GM19099 (cell line): ENCODE results near the gene RGS3.

Experiments used
- POLR2A ChIP-seq: IDR thresholded peaks from 3 replicates; pipeline ENCODE4 v1.6.1; 2011; ENCODE audit warnings: low read depth; ENCODE audit not compliant: insufficient read length; ENCODE audit errors: extremely low read depth

RGS3 gene

DNA sequence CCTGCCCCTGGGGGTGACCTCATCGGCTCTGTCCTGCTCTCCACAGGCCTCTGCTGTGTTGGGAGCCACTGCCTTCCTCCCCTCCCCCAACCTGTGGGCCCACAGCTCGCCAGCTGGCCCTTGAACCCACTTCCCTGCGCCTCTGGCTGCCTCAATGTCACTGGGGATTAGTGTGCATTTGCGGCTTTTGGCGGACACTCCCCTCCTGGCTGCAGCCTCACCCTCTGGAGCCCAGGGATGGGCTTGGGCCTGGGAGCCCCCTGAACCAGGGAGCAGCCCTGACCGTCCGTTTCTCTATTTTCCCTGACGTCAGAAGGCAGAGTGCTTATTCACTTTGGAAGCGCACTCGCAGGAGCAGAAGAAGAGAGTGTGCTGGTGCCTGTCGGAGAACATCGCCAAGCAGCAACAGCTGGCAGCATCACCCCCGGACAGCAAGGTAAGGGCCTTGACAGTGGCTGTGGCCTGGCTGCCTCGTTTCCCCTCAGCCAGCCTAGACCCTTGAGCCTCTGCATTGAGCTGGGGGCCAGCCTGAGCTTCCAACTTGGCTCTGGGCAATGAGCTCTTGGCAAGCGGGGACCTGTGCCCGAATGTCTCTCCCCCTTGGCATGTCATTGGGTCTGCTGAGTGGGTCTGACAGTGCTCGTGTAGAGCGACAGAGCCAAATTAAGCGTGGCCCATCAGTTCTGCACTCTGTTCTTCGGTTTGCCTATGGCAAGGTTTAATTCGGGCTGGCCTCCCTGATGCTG is 73.1 kb downstream of the RGS3 start:
- TF ChIP-seq POLR2A, result no peak

DNA sequence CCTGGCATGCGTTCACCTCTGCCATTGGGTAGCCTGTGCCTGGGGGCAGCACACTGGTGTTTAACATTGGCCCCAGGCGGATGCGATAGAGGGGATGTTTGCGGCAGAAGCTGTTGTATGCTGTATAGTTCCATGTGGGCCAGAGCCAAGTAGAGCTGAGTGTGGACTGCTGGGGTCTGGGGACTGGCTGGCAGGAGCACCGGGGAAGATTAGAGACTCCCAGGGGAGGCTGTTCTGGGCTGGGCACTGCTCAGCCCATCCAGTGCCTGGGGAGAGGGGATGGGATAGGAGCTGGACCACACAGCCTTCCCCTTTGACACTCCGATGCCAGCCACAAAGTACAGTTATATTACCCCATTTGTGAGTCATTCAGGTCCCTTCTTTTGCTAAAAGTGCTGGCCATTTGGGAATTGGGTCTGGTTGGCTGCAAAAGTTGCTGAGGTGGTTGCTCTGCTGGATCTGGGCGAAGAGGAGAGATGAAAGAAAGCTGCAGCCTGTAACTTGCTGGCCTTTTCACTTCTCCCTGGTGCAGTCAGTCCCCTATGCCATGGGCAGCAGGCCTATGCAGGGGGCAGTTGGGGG is 73.8 kb downstream of the RGS3 start:
- TF ChIP-seq POLR2A, result no peak

- no peak for TF ChIP-seq POLR2A
Observed at GRCh38 chr9:113538131-113538530, 74.6 kb downstream of the RGS3 start.

DNA sequence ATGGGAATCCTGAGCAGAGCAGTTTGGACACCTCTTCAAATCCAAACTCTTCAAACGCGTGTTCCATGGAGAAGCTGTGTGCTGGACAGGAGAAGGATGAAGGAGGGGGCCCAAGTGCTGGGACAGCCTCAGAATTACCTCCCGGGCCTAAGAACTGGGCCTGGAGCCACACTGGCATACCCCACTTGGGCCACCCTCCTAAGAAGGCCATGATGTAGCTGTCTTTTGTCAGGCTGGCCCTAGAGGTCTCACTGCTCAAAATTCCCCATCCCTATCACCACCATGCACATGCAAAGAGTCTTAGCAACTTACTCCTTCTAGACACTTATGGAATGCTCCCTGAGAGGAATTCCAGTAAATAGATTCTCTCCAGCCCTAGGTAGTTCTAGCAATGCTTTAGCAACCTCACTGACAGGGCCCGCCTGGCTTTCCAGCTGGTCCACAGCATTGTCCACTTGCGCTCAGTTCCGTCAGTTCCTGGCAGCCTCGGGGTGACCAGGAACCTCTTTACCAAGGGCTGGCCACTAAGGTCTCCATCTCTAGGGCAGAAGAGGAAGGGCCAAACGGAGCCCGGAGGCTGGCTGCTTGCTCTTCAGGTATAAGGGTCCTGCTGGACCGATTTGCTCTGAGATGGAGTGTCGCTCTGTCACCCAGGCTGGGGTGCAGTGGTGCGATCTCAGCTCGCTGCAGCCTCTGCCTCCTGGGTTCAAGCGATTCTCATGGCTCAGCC is 75.3 kb downstream of the RGS3 start:
- TF ChIP-seq POLR2A, result no peak

- TF ChIP-seq POLR2A, result no peak
Observed at GRCh38 chr9:113540466-113540865, 76.9 kb downstream of the RGS3 start.

DNA sequence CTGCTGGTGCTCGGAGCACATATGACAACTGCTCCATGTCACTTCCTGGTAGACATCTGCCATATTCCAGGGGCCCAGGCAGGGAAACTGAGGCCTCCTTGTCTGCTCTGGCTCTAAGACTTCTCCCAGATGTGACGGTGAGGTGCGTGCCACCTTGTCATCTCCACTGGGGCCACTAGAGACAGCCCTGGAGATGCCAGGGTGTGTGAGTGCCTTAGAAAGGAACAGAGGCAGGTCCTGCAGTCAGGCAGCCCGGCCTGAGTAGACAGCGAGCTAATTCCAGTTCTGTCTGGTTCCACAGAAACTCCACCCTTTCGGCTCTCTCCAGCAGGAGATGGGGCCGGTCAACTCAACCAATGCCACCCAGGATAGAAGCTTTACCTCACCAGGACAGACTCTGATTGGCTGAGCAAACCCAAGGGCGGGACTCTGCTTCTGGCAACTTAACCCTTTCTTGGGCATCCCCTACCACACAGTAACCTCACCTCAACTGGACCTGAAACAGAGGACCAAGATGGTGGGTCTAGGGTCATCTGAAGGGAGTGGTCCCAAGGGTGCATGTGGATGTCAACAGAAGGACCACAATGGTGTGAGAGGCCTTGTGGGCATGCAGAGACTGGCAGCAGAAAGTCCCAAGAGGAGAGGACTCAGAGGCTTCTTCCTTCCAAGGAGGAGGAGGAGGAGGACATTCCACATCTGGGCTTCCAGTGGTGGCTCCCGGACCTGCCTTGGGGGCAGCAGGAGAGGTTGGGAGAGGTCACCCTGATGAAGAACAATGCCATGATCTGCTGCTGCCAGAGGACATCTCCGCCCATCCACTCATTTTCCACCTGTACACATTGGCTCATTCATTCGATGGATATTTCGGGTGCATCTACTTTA is 77.7 kb downstream of the RGS3 start:
- TF ChIP-seq POLR2A, result no peak

GRCh38 chr9:113542006-113542405 is 78.5 kb downstream of the RGS3 start:
- TF ChIP-seq POLR2A, result no peak

- TF ChIP-seq POLR2A, result no peak
Observed at GRCh38 chr9:113542741-113543140, 79.2 kb downstream of the RGS3 start.

DNA sequence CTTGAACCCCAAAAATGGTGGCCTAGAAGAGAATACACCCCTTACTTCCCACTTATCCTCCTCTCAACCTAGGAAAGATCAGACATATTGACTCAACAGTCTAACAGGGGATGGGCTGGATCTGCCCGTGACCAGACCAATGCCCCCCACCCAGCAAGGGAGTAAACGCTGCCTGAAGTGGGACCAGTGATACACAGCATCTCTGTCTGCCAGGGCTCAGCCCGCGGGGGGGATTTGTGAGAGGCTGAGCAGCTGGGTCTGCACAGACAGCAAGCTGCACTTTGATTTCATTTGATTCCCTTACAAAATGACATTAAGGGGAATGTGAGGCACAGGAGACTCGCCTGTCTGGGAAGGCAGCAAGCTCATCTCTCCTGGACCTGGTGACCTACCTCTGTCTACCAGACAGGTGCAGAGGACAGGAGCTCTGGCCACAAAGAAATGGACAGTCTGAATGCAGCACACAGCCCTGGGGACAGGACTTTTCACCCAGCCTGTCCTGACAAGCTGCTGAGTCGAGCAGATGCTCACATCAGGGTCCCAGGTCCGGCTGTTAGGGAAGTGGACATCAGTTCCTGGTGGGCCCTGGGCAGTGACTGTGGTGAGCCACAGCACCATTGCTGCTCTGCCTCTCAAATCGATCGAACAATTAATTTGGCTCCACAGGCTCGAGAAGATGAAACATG is 79.9 kb downstream of the RGS3 start:
- no peak for TF ChIP-seq POLR2A

DNA sequence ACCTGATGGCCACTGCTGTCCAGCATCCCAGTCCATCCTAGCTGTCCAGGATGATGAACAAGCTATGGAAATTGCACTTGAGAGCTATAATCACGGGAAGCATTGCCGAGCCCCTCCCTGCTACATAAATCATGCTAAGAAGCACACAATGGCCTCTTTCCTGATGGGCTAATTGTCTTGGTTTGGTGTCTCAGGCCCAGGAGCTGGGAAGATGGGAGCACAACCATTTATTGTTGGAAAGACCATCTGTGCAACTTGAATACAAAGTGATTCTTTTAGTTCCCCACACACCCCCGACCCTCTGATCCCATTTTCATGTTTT is 80.4 kb downstream of the RGS3 start:
- TF ChIP-seq POLR2A, result no peak

DNA sequence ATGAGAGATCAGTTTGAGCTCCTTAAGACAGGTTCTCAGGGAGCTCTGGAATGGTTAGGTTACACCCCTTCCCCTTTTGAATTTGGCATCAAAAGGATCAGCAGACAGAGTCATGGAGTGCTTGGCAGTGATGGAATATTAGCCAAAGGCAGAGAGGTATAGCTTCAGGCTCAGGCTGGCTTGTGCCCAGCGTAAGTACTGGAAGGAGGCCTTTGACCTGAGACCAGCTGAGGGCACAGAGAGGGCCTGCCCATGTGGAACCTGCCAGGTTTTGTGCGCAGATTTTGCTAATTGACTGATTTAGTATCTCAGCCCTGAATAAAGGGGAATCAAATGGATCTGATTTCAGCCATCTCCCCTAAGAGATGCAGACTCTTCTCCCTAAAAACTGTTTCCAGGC is 81.5 kb downstream of the RGS3 start:
- no peak for TF ChIP-seq POLR2A

- no peak for TF ChIP-seq POLR2A
Observed at GRCh38 chr9:113546566-113546965, 83.0 kb downstream of the RGS3 start.

DNA sequence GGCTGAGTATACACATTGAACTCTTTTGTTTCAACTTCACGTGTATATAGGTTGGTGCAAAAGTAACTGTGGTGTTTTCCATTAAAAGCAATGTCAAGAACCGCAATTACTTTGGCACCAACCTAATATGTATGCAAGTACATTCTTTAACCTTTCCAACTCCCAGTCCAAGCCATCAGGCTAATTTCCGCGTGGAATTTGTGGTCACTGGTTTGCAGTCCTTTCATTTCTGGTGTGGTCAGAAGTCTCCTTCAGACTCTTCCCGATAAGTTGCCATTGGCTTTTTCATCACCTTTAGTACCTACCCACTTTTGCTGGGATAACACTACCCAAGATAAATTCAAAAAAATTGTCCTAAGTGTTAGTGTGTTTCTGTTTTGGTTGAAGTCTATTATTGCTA is 84.0 kb downstream of the RGS3 start:
- no peak for TF ChIP-seq POLR2A

DNA sequence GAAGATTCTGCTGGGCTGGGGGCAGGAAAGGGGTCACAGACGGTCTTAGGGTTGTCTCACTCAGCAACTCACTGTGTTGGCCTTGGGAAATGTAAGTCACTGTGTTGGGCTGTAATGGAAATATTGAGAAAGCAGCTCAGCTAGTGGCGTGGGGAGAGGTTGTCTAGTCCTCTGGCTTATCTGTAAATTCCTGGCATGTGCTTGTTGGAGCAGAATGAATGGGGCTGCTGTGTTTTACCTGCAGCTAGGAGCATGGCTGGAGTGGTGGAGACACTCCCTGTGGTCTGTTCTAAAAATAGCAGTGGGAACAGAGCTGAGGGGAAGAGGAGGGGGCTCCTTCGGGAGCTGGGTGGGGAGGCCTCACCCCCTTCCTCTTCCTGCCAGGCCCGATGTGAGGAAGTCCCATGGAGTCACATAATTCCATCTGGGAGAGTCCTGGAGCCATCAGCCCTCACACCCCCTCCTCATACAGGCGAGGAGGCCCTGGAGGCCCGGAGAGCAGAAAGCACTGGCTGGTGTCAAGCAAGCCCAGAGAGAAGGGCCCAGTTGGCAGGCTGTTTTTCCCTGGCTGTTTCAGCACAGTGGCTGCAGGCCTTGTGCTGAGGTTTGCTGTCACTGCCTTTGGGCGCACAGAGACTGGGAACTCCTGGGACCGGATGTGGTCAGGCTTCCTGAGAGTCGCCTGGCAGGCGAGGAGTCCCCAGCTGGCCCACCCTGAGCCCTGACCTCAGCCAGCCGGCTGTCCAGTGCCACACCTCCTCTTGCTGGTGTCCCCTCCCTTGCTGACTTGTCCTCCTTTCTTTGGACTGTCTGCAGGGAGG is 84.9 kb downstream of the RGS3 start:
- TF ChIP-seq POLR2A, result no peak
